CD14-positive monocyte (primary cell): Measurements from ENCODE around the gene SMIM29. TPM values are rescaled to one million over a fixed set of nuclear protein-coding genes. Genes with fewer than 3 reads are reported as not detected.

Experiments
- DNase-seq, 3 donors: peaks; one replicate each; pipeline ENCODE4 v3.0.0-alpha.2; 2011 to 2022
- H2AFZ ChIP-seq: 2 replicates; pipeline ENCODE4 v1.6.0; 2012; ENCODE audit warnings: mild to moderate bottlenecking, low read depth, low read length, inconsistent platforms; ENCODE audit not compliant: insufficient read depth, poor library complexity, severe bottlenecking
- H3K27ac ChIP-seq, 2 donors: 1 replicate in 1 of 2; 2 replicates in 1 of 2; pipeline ENCODE4 v1.5.1; 2012 to 2013; ENCODE audit warnings: low read length in 2 of 2, control low read depth in 1 of 2, inconsistent platforms in 1 of 2, low read depth in 1 of 2, mild to moderate bottlenecking in 1 of 2
- H3K27me3 ChIP-seq, 2 donors: one replicate each; pipeline versions ENCODE4 v1.6.0 to v1.6.1; 2011 to 2013; ENCODE audit warnings: low read length in 2 of 2; ENCODE audit not compliant: control insufficient read depth in 2 of 2, insufficient read depth in 2 of 2
- H3K36me3 ChIP-seq, 2 donors: replicated peaks in 1 of 2; 1 replicate in 1 of 2; 2 replicates in 1 of 2; pipeline versions ENCODE4 v1.5.1 to v1.6.1; 2012 to 2013; ENCODE audit warnings: low read length in 2 of 2, control low read depth in 1 of 2, inconsistent platforms in 1 of 2, mild to moderate bottlenecking in 1 of 2; ENCODE audit not compliant: insufficient read depth in 2 of 2, control insufficient read depth in 1 of 2
- H3K4me1 ChIP-seq, 2 donors: 1 replicate in 1 of 2; 2 replicates in 1 of 2; pipeline versions ENCODE4 v1.5.1 to v1.6.1; 2012 to 2013; ENCODE audit warnings: low read length in 2 of 2, control low read depth in 1 of 2, inconsistent platforms in 1 of 2, mild to moderate bottlenecking in 1 of 2, moderate library complexity in 1 of 2; ENCODE audit not compliant: insufficient read depth in 2 of 2, control insufficient read depth in 1 of 2
- H3K4me2 ChIP-seq: replicated peaks from 2 replicates; pipeline ENCODE3; 2012; ENCODE audit warnings: low read length, moderate library complexity, mild to moderate bottlenecking; ENCODE audit not compliant: poor library complexity, severe bottlenecking; ENCODE audit errors: extremely low read depth
- H3K4me3 ChIP-seq, 3 experiments: fragments of 200-600 bp in 1 of 3; sonication (generic) in 1 of 3; replicated peaks in 1 of 3; 1 replicate in 2 of 3; 2 replicates in 1 of 3; pipeline ENCODE4 v1.5.1; 2011 to 2013; ENCODE audit warnings: low read length in 3 of 3, mild to moderate bottlenecking in 3 of 3, control low read depth in 2 of 3, low read depth in 2 of 3, inconsistent platforms in 1 of 3, moderate library complexity in 1 of 3
- H3K79me2 ChIP-seq: 2 replicates; pipeline ENCODE4 v1.6.0; 2012; ENCODE audit warnings: mild to moderate bottlenecking, control low read depth, inconsistent platforms, low read length, moderate library complexity; ENCODE audit not compliant: insufficient read depth
- H3K9ac ChIP-seq: 2 replicates; pipeline ENCODE4 v1.6.0; 2017; ENCODE audit warnings: low read length, mild to moderate bottlenecking; ENCODE audit not compliant: insufficient read depth, poor library complexity, severe bottlenecking
- H3K9me3 ChIP-seq, 2 donors: replicated peaks in 1 of 2; 1 replicate in 1 of 2; 2 replicates in 1 of 2; pipeline versions ENCODE4 v1.5.1 to v1.6.1; 2012 to 2013; ENCODE audit warnings: low read length in 2 of 2, control low read depth in 1 of 2; ENCODE audit not compliant: control insufficient read depth in 1 of 2, insufficient read depth in 1 of 2
- H4K20me1 ChIP-seq: 2 replicates; pipeline ENCODE4 v1.6.0; 2012; ENCODE audit warnings: mild to moderate bottlenecking, low read length, control low read depth, moderate library complexity; ENCODE audit not compliant: insufficient read depth
- H3K27ac Mint-ChIP-seq, 7 donors: one replicate each; pipeline ENCODE4 v1.8.0; 2020; ENCODE audit warnings: mild to moderate bottlenecking in 7 of 7, mixed read lengths in 7 of 7, moderate library complexity in 6 of 7, inconsistent platforms in 2 of 7
- H3K27me3 Mint-ChIP-seq, 3 donors: one replicate each; pipeline ENCODE4 v1.8.0; 2021 to 2022; ENCODE audit warnings: low read depth in 3 of 3, mild to moderate bottlenecking in 3 of 3, mixed read lengths in 3 of 3, moderate library complexity in 3 of 3, inconsistent platforms in 1 of 3
- H3K36me3 Mint-ChIP-seq, 2 donors: one replicate each; pipeline ENCODE4 v1.8.0; 2020; ENCODE audit warnings: mixed read lengths in 2 of 2, inconsistent platforms in 1 of 2, mild to moderate bottlenecking in 1 of 2
- H3K4me1 Mint-ChIP-seq: one replicate; pipeline ENCODE4 v1.8.0; 2020; ENCODE audit warnings: mild to moderate bottlenecking, mixed read lengths
- H3K4me3 Mint-ChIP-seq, 2 donors: one replicate each; pipeline ENCODE4 v1.8.0; 2020; ENCODE audit warnings: mild to moderate bottlenecking in 2 of 2, mixed read lengths in 2 of 2, moderate library complexity in 1 of 2
- H3K9me3 Mint-ChIP-seq, 7 donors: one replicate each; pipeline ENCODE4 v1.8.0; 2020 to 2022; ENCODE audit warnings: mixed read lengths in 7 of 7, mild to moderate bottlenecking in 6 of 7, moderate library complexity in 6 of 7, inconsistent platforms in 2 of 7
- CTCF ChIP-seq: fragments of 200-600 bp; IDR thresholded peaks from one replicate; pipeline ENCODE4 v1.8.0; 2022; ENCODE audit warnings: antibody characterized with exemption, mild to moderate bottlenecking
- WGBS: methylation state at CpG from one replicate; pipeline ENCODE4 v1.1.5; 2013; ENCODE audit warnings: missing lambda C conversion rate; ENCODE audit not compliant: insufficient coverage; 5-methylcytosine and 5-hydroxymethylcytosine counted together
- intact Hi-C, 2 donors: fragments of 100-400 bp; cut with micrococcal nuclease; formaldehyde crosslinking; loops; one replicate each; pipeline versions ENCODE4 v1.15.0 to v1.15.1; 2023
- polyA plus RNA-seq, 3 donors: library from polyadenylated mRNA; depleted of rRNA in 1 of 3; unstranded in 2 of 3; stranded (reverse) in 1 of 3; fragments of 300-500 nt in 2 of 3; fragments of >200 nt in 1 of 3; fragmentation: Illumina TruSeq in 2 of 3; gene quantifications; 1 replicate in 2 of 3; 2 replicates in 1 of 3; pipeline ENCODE4 v1.2.3, GENCODE V29; 2012 to 2021

The SMIM29 gene
- polyA plus RNA-seq, 3 donors = 57.2 to 66.7 (median 60.5) TPM

GRCh38 chr6:34206726-34207125 lies 42.1 kb downstream of the SMIM29 start:
- Mint-ChIP-seq H3K27me3 (peaks cover 2 to 5% (median 2%) of the 10 kb centered on the region in 3 donors), H3K4me1 (peaks cover 2% of the 10 kb centered on the region), H3K9me3 (peaks cover 2 to 13% (median 4%) of the 10 kb centered on the region in 7 donors), H3K36me3 (no peaks in the 10 kb centered on the region), H3K27ac (peak overlapping the region in 1 of 7 donors; percentile 4), H3K4me3 (no peak overlapping the region)
- WGBS = 89% methylated on average over 4 of the region's 7 CpGs
- no peak for DNase-seq
- H3K79me2 ChIP-seq = no peaks in the 10 kb centered on the region
- H3K4me3 ChIP-seq = no peak overlapping the region
- H2AFZ ChIP-seq = no peak overlapping the region
- H3K9me3 ChIP-seq = peaks cover 0 to 10% of the 10 kb centered on the region in 2 donors
- no peak overlapping the region for H3K4me2 ChIP-seq
- H3K9ac ChIP-seq = no peak overlapping the region
- intact Hi-C loops = no loop called here
- no peaks in the 10 kb centered on the region for H3K27me3 ChIP-seq
- no peaks in the 10 kb centered on the region for H3K36me3 ChIP-seq
- H3K27ac ChIP-seq = no peak overlapping the region
- H3K4me1 ChIP-seq = no peaks in the 10 kb centered on the region
- no peaks in the 10 kb centered on the region for H4K20me1 ChIP-seq
- TF ChIP-seq CTCF = no peak

- peak overlapping the region in 2 of 7 donors; percentile 16 to 67 for H3K27ac Mint-ChIP-seq
These were observed 42.9 kb downstream of the SMIM29 start for GRCh38 chr6:34205916-34206315.

More at GRCh38 chr6:34205916-34206315, 42.9 kb downstream of the SMIM29 start:
- no peaks in the 10 kb centered on the region for H4K20me1 ChIP-seq
- peaks cover 0 to 11% of the 10 kb centered on the region in 2 donors for H3K9me3 ChIP-seq
- no peak overlapping the region for H3K4me2 ChIP-seq
- Mint-ChIP-seq H3K9me3 (peaks cover 2 to 19% (median 7%) of the 10 kb centered on the region in 7 donors), H3K4me3 (no peak overlapping the region), H3K36me3 (no peaks in the 10 kb centered on the region), H3K4me1 (peaks cover 3% of the 10 kb centered on the region), H3K27me3 (peaks cover 2 to 7% (median 4%) of the 10 kb centered on the region in 3 donors)
- TF ChIP-seq CTCF = no peak
- DNase-seq = no peak
- H3K79me2 ChIP-seq = no peaks in the 10 kb centered on the region
- H3K9ac ChIP-seq = no peak overlapping the region
- H3K27ac ChIP-seq = no peak overlapping the region
- H3K4me1 ChIP-seq = no peaks in the 10 kb centered on the region
- intact Hi-C loops = no loop called here
- H3K4me3 ChIP-seq = no peak overlapping the region
- H3K36me3 ChIP-seq = no peaks in the 10 kb centered on the region
- H3K27me3 ChIP-seq = no peaks in the 10 kb centered on the region
- no peak overlapping the region for H2AFZ ChIP-seq
- 60% methylated on average over 1 of the region's 2 CpGs for WGBS
